Measurements from ENCODE around the gene ZNF598.

DNA sequence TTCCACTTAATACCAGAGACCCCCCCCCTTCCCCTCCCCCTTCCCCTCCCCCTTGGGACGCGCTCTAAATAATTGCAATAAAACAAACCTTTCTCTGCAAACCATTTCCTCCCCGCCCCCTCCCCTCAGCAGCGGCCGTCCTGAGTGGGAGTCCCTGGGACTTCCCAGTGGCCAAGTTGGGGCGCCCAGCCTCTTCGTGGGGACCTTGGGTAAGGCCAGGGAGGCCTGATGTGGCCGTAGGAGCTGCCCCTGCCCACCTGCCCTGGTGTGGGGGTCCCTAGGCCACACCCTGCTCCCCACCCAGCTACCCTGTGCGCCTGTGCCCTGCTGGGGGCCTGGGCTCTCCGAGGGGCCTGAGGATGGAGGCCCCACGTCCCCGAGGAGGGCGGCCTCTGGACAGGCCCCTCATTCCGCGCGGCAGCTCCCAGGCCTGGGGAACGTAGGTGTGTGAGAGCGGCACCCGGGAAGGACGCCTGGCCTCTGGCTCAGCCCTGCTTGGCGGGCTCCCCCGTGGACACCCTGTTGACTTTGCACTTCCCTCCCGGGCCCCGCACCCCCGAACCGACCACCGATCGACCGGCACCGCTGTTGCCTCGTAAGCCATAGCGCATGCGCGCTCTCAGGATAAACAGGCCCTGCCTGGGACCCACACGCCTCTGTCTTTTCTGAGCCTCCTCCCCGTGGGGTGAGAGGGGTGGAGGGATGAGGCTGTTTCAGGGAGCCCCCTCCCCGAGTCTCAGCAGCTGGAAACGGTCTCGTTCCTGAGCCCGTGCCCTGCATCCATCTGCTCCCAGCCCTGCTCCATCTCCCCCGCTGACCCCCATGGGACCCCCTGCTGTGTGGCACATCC lies 29.0 kb upstream of the ZNF598 start:
- no peak for TF ChIP-seq EZH2 (IDR thresholded peaks at IDR 0.05; ENCODE audit: borderline replicate concordance, low read depth, low read length, poor library complexity, severe bottlenecking)
- TF ChIP-seq, protein P1, sequence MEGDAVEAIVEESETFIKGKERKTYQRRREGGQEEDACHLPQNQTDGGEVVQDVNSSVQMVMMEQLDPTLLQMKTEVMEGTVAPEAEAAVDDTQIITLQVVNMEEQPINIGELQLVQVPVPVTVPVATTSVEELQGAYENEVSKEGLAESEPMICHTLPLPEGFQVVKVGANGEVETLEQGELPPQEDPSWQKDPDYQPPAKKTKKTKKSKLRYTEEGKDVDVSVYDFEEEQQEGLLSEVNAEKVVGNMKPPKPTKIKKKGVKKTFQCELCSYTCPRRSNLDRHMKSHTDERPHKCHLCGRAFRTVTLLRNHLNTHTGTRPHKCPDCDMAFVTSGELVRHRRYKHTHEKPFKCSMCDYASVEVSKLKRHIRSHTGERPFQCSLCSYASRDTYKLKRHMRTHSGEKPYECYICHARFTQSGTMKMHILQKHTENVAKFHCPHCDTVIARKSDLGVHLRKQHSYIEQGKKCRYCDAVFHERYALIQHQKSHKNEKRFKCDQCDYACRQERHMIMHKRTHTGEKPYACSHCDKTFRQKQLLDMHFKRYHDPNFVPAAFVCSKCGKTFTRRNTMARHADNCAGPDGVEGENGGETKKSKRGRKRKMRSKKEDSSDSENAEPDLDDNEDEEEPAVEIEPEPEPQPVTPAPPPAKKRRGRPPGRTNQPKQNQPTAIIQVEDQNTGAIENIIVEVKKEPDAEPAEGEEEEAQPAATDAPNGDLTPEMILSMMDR (conservative IDR thresholded peaks at IDR 0.05; ENCODE audit: low read depth, low read length) = no peak
